SU-DHL-6 (cell line): ENCODE results near the gene HAAO.

Source experiments
- CTCF ChIP-seq: fragments of 200-600 bp; sonication (generic); IDR thresholded peaks from one replicate; pipeline ENCODE4 v1.5.1; 2017; ENCODE audit warnings: antibody characterized with exemption, mild to moderate bottlenecking, low read length, moderate library complexity; ENCODE audit not compliant: insufficient read depth, poor library complexity, severe bottlenecking
- EZH2phosphoT487 ChIP-seq: fragments of 200-600 bp; sonication (generic), shearing (Covaris generic); conservative IDR thresholded peaks from 2 replicates; pipeline ENCODE4 v1.6.1; 2018; ENCODE audit warnings: mild to moderate bottlenecking, antibody characterized with exemption, low read length, moderate library complexity, mixed read lengths

- TF ChIP-seq EZH2phosphoT487 (no peak), CTCF (no peak)
Measured at GRCh38 chr2:42784204-42784880, 8.0 kb downstream of the HAAO start.
